Mucosa of gallbladder (tissue), 1 donor: ENCODE measurements around the gene GPR83. TPM values are rescaled to one million over a fixed set of nuclear protein-coding genes. Genes with fewer than 3 reads are reported as not detected.
"Not testable (repeated sequence)": the region's sequence is repeated elsewhere in the genome, so short reads cannot be mapped to it uniquely, and the experiment has no call there.

Source experiments
- DNase-seq: peaks from one replicate; pipeline ENCODE4 v3.0.0-alpha.2; 2020; ENCODE audit warnings: low spot score
- total RNA-seq: library from RNA; stranded (reverse); gene quantifications from one replicate; pipeline ENCODE4 v1.2.1, GENCODE V29; 2021
- donor health status: DM: no; HTN: no; CAD: no.

GPR83 gene
- 0.09 TPM for total RNA-seq

DNA sequence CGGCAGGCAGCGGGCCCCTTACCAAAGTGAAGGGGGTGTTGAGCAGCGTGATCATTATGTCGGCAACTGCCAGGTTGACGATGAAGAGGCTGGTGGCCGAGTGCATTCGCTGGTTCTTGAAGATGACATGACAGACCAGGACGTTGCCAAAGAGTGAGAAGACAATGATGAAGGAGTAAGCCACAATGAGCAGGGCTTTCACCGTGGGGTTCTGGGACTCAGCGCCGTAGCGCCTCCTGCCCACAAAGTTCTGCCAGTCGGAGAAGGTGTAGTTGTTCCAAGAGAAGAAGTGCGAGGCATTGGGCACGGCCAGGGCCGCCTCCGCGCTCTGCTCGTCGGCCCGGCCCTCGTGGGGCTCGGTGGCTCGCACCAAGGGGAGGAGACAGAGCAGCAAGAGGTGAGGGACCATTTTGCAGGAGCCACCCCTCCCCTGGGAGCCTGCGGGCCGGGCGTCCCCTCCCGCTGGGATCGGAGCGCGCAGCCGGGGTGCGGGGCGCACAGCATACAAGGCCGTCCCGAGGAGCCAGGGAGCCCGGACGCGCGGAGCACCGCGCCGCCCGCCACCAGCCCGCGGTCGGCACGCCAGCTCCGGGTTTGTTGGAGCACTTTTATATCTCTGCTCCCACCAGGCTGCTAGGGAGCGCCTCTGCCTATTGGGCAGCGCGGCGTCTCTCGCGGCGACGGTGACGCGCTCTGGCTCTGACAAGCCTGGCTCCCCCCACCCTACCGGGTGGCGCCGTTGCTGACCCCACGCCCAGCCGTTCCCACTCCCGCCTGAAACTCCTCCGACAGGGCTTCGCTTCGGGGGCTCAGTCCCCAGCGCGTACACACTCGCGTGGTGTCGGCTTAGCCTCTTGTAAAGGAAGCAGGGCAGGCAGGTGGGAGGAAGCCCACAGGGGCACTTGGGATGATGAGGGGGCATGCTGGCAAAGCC is at the start of gene GPR83:
TSS of gene GPR83 (minus strand) at position 581 of the 934 bp plus-strand sequence. CDS start at position 409, 172 bp downstream.
- DNase-seq = no peak

DNA sequence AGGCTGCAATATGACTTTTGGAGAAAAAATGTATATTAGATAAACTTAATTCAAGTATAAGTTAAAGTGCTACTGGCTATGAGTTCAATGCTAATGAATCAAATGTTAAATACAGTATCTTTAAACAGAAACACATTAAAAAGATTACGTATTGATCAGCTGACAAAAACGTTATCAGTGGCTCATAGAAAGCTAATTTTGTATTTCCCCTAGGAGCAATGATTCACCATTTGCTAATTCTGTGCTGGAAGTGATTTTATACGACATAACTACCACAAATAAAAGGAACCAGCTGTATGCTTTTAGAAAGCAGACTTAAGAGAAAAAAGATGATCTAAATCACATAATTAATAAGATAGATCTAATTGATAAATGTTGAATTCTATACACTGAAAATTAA is 48.8 kb upstream of the GPR83 start:
- DNase-seq = no peak

DNA sequence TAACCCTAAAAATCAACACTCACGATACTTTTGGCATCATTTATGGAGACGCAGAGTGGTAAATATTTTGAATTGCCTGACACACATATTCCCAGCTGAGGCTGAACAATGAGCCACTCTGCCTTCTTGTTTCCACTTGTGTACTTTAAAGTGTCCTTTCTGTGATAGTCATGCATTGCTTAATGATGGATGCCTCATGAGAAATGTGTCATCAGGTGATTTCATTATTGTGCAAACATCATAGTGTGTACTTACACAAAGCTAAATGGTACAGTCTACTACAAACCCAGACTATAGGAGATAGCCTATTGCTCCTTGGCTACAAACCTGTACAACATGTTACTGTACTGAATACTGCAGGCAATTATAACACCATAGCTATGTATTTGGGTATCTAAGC is 48.2 kb upstream of the GPR83 start:
- DNase-seq = no peak

- no peak for DNase-seq
Observed at GRCh38 chr11:94449029-94449428, 47.8 kb upstream of the GPR83 start.

- DNase-seq = no peak
Observed at GRCh38 chr11:94447149-94447548, 45.9 kb upstream of the GPR83 start.

- no peak for DNase-seq
Observed at GRCh38 chr11:94445641-94446040, 44.4 kb upstream of the GPR83 start.

- no peak for DNase-seq
Observed at GRCh38 chr11:94433049-94433448, 31.8 kb upstream of the GPR83 start.

DNA sequence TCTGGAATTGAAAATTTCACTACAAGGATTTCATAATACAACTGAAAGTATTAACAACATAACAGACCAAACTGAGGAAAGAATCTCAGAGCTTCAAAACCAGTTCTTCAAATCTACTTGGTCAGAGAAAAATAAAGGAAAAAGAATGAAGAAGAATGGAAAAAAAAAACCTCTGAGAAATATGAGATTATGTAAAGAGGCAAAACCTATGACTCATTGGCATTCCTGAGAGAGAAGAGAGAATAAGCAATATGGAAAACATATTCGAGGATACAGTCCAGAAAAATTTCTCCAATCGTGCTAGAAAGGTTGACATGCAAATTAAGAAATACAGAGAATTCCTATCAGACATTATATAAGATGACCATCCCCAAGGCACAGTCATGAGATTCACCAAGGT is 23.4 kb upstream of the GPR83 start:
- DNase-seq = no peak

DNA sequence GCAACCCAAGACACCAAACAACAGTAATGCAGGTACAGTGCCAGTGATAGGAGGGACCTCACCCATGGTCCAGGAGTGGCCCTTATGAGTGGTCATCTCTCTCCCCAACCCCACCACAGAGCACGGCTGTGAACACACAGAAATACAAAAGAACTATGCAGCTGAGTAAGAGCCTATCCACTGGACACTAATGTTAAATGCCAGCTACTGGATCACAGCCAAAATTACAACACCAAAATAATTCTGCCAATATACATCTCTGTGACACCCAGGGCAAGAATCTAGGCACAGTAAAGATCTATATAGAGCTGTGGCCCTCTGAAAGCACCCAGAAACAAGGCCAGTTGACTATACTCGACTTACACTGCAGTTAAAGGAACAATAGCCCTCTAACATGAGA is 22.8 kb upstream of the GPR83 start:
- DNase-seq = no peak

GRCh38 chr11:94423507-94423906 is 22.3 kb upstream of the GPR83 start:
- no peak for DNase-seq

- DNase-seq = no peak
Observed at GRCh38 chr11:94418123-94418765, 17.0 kb upstream of the GPR83 start.

DNA sequence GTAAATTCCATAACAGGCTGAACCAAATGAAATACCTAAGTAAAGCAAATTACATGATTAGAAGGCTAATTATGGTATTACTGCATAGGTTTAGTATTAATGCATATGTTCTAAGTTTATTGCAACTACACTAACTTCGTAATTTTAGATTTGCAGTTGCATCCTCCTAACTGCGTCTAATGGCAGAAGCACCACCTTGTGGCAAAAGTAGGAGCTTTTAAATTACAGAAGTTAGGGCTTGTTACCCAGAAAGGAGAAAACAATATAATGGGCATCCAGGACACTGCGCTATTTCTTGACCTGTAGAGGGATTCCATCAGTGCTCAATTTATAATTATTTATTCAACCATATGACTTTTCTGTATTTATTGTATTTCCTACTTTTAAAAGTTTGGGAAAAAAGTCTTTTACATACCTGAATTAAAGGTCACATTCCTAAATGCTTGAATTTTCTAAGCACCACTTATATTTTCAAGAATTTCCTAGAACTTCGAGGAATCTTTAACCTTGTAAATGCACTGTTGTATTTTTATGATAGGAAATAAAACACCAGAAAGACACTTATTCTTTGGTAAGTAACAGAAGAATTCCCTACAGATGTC is 16.3 kb upstream of the GPR83 start:
- DNase-seq = no peak

- DNase-seq = no peak
Observed at GRCh38 chr11:94405062-94405833, 4.0 kb upstream of the GPR83 start.

DNA sequence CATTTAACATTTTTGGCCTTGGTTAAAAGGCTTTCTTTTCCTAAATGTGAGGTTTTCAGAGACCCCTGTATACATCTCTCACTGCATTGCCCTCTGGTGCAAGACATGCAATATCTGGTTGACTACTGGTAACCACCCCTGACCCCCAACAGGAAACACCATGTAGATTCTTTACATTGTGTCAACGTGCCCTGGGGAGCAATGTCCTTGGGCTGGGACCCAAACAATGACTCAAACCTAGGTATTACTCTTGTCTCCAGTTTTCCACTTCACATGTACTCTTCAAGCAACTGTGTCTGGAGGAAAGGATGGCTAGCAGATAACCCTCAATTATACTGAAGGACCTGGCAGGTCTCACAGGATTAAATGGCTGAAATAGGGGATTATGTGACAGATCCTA is 1.1 kb upstream of the GPR83 start:
- DNase-seq = no peak

DNA sequence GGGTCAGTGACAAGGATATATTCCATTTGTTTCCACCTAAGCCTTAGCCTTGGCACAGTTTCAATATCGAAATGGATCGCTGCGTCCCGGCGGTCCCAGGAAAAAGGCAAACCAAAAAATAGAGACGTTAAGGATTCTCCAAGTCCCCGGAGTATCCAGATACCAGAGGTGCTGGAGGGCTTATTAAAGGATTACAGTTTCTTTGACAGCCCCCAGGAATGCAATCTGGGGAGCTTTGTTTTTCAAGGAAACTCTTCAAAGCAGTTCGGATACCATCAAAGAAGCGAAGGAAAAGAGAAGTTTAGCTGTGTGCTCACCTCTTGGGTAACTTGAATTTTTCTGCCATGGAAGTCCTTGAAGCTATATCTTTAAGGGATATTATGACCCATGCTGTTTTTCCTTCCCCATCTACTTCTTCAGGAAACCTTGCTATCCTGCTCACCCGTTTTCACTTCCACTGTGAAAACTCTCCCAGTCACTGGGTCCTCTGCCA is 600 bp upstream of the GPR83 start:
- no peak for DNase-seq

- no peak for DNase-seq
Observed at GRCh38 chr11:94400457-94400838, 771 bp downstream of the GPR83 start.

DNA sequence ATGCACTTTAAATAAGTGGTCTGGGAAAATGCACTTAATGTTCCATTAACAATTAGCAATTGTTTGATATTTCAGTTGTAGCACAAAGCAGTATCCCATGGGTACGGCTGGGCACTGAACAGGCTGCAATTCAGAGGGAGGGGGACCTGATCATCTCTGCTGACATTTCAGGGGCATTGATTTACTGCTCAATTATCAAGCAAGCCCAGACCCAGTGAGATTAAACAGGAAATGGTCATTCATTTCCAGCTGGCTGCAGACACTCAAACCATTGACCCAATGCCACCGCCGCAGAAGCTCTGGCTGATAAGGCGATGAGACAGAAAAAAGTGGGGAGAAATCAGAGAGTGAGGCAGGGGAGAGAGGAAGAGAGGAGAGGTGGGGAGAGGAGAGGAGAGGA is 1.2 kb downstream of the GPR83 start:
- DNase-seq = no peak

- no peak for DNase-seq
Observed at GRCh38 chr11:94398101-94398500, 3.1 kb downstream of the GPR83 start.

DNA sequence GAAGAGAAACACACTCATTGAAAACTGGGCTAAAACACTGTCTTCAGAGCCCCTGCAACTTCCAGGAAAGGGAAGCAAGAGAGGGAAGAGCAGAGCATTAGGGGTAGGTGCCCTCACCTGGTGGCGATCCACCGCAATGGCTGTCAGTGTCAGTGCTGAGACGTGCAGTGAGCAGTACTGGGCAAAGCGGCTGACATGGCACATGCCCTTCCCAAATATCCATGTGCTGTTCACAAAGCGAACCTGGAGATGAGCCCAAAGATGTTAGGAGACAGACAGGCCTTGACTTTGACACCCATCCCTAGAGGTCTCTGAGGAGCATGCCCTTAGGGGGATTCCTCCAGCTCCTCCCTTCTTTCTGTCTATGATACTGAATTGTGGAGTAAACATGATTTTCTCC is 4.9 kb downstream of the GPR83 start:
- DNase-seq = no peak

- DNase-seq = not testable (repeated sequence)
Observed at GRCh38 chr11:94391937-94392336, 9.3 kb downstream of the GPR83 start.

DNA sequence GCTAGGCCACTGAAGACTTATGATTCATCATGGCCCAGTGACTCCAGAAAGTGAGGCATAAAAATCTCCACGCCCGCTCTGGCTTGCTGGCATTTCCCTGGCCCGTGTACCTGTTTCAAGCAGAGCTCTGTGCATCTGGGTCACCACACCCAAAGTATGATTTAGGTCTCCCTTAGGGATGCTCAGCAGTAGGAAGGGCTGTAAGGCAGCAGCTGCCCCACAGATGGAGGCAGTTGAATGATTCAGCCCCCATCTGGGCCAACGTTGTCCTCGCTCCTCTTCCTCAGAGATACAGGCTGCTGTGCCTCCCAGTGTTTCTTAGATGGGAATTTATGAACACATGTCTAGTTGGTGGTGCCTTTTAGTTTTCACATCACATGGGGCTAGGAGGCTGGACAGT is 21.6 kb downstream of the GPR83 start:
- no peak for DNase-seq

DNA sequence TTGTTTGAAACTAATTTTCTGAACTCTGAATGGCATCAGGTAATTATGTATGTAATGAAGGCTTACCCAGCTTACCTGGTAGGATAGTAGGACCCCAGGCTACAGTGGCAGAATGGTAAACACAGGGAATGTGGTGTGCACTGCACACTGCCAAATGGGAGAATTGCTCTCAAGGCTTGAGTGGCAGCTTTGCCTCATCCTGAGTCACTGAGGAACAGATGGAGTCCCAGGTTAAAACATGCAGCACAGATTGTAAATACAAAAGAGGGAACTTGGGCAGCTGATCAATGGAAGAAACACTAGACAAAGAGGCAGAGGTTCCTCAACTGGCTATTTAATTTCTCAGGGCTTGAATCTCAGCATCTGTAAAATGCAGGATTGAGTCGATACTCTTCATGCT is 24.4 kb downstream of the GPR83 start:
- no peak for DNase-seq
